HEK293 (cell line): ENCODE measurements around the gene MYOM3.

Source experiments
- CTCF ChIA-PET: fragments of 350-600 bp; formaldehyde crosslinking; extraction: SDS; loops from one replicate; lab custom pipeline; 2021; ENCODE audit warnings: antibody characterized with exemption; lab: Yijun Ruan, JAX
- POLR2A ChIA-PET: fragments of 300-600 bp; formaldehyde crosslinking; extraction: SDS; loops from one replicate; lab custom pipeline; 2020; ENCODE audit warnings: antibody characterized with exemption, inconsistent platforms; lab: Yijun Ruan, JAX
- H3K27ac ChIP-seq: fragments of 200-500 bp; sonication (Bioruptor generic); 2 replicates; pipeline ENCODE4 v1.5.1; 2014; ENCODE audit warnings: low read depth, low read length, control low read depth, inconsistent platforms; ENCODE audit errors: extremely low read depth
- H3K36me3 ChIP-seq, 2 experiments: fragments of 200-500 bp in 1 of 2; sonication (Bioruptor generic) in 1 of 2; 1 replicate in 1 of 2; 2 replicates in 1 of 2; pipeline ENCODE4 v1.5.1; 2014 to 2017; ENCODE audit warnings: inconsistent platforms in 2 of 2, low read length in 2 of 2; ENCODE audit not compliant: control insufficient read depth in 2 of 2, insufficient read depth in 1 of 2
- H3K4me1 ChIP-seq: fragments of 200-500 bp; sonication (Bioruptor generic); 2 replicates; pipeline ENCODE4 v1.5.1; 2014; ENCODE audit warnings: mild to moderate bottlenecking, low read length, inconsistent platforms; ENCODE audit not compliant: control insufficient read depth, insufficient read depth
- H3K4me3 ChIP-seq: 2 replicates; pipeline ENCODE4 v1.5.1; 2011; ENCODE audit warnings: low read depth, mild to moderate bottlenecking, control low read depth, low read length, moderate library complexity
- H3K9me3 ChIP-seq: fragments of 200-500 bp; sonication (Bioruptor generic); 2 replicates; pipeline ENCODE4 v1.5.1; 2014; ENCODE audit warnings: low read depth, low read length, inconsistent platforms; ENCODE audit not compliant: control insufficient read depth, insufficient read depth
- HOXD13 ChIP-seq: sonication (generic); formaldehyde crosslinking; IDR thresholded peaks from 2 replicates; pipeline ENCODE4 v1.8.0; 2022; ENCODE audit warnings: missing genetic modification reagents, borderline replicate concordance
- KLF1 ChIP-seq: fragments of 450-650 bp; formaldehyde crosslinking; IDR thresholded peaks from 2 replicates; pipeline ENCODE4 v1.5.1; 2016; ENCODE audit warnings: missing biosample characterization, missing genetic modification characterization
- KLF8 ChIP-seq: fragments of 450-650 bp; formaldehyde crosslinking; IDR thresholded peaks from 2 replicates; pipeline ENCODE4 v1.5.1; 2016; ENCODE audit warnings: missing biosample characterization, missing genetic modification characterization
- MZF1 ChIP-seq: fragments of 450-650 bp; formaldehyde crosslinking; IDR thresholded peaks from 2 replicates; pipeline ENCODE4 v1.5.1; 2017; ENCODE audit warnings: missing biosample characterization, missing genetic modification characterization, borderline replicate concordance
- OSR2 ChIP-seq: fragments of 450-650 bp; formaldehyde crosslinking; IDR thresholded peaks from 2 replicates; pipeline ENCODE4 v1.5.1; 2016; ENCODE audit warnings: missing biosample characterization, missing genetic modification characterization
- PRDM6 ChIP-seq: fragments of 450-650 bp; formaldehyde crosslinking; IDR thresholded peaks from 2 replicates; pipeline ENCODE4 v1.5.1; 2017; ENCODE audit warnings: missing biosample characterization, missing genetic modification characterization
- REPIN1 ChIP-seq: fragments of 450-650 bp; formaldehyde crosslinking; IDR thresholded peaks from 2 replicates; pipeline ENCODE4 v1.5.1; 2017; ENCODE audit warnings: missing biosample characterization, missing genetic modification characterization, low read depth
- REST ChIP-seq: fragments of 450-650 bp; formaldehyde crosslinking; IDR thresholded peaks from 2 replicates; pipeline ENCODE4 v1.5.1; 2016; ENCODE audit warnings: missing biosample characterization, missing genetic modification characterization
- SETDB1 ChIP-seq: IDR thresholded peaks from one replicate; pipeline ENCODE4 v1.6.1; 2017; ENCODE audit warnings: mild to moderate bottlenecking, low read length, moderate library complexity, mixed read lengths; ENCODE audit not compliant: insufficient read length
- YY1 ChIP-seq: fragments of 450-650 bp; formaldehyde crosslinking; IDR thresholded peaks from 2 replicates; pipeline ENCODE4 v1.5.1; 2018; ENCODE audit warnings: missing biosample characterization, missing genetic modification characterization
- ZBTB1 ChIP-seq: fragments of 450-650 bp; formaldehyde crosslinking; IDR thresholded peaks from 2 replicates; pipeline ENCODE4 v1.5.1; 2016; ENCODE audit warnings: missing biosample characterization, missing genetic modification characterization
- ZNF121 ChIP-seq: fragments of 450-650 bp; formaldehyde crosslinking; IDR thresholded peaks from 2 replicates; pipeline ENCODE4 v1.5.1; 2016; ENCODE audit warnings: missing biosample characterization, missing genetic modification characterization
- ZNF2 ChIP-seq: fragments of 450-650 bp; formaldehyde crosslinking; IDR thresholded peaks from 2 replicates; pipeline ENCODE4 v1.5.1; 2016; ENCODE audit warnings: missing biosample characterization, missing genetic modification characterization
- ZNF248 ChIP-seq: fragments of 450-650 bp; formaldehyde crosslinking; IDR thresholded peaks from 2 replicates; pipeline ENCODE4 v1.5.1; 2017; ENCODE audit warnings: missing biosample characterization, missing genetic modification characterization
- ZNF341 ChIP-seq: fragments of 450-650 bp; formaldehyde crosslinking; IDR thresholded peaks from 2 replicates; pipeline ENCODE4; 2016; ENCODE audit warnings: low read depth, missing biosample characterization, missing genetic modification characterization
- ZNF354C ChIP-seq: fragments of 450-650 bp; formaldehyde crosslinking; IDR thresholded peaks from 2 replicates; pipeline ENCODE4 v1.5.1; 2016; ENCODE audit warnings: missing biosample characterization, missing genetic modification characterization, low read depth, borderline replicate concordance
- ZNF501 ChIP-seq: fragments of 450-650 bp; formaldehyde crosslinking; IDR thresholded peaks from 2 replicates; pipeline ENCODE4 v1.5.1; 2016; ENCODE audit warnings: missing biosample characterization, missing genetic modification characterization
- ZNF510 ChIP-seq: fragments of 450-650 bp; formaldehyde crosslinking; IDR thresholded peaks from 2 replicates; pipeline ENCODE4 v1.5.1; 2018; ENCODE audit warnings: mild to moderate bottlenecking, missing genetic modification characterization, missing biosample characterization; ENCODE audit not compliant: insufficient replicate concordance
- ZNF555 ChIP-seq: fragments of 450-650 bp; formaldehyde crosslinking; conservative IDR thresholded peaks from 2 replicates; pipeline ENCODE4 v1.5.1; 2017; ENCODE audit warnings: missing biosample characterization, mild to moderate bottlenecking, missing genetic modification characterization, inconsistent platforms
- ZNF660 ChIP-seq: fragments of 450-650 bp; IDR thresholded peaks from 2 replicates; pipeline ENCODE4 v1.5.1; 2018; ENCODE audit warnings: missing biosample characterization, mild to moderate bottlenecking, missing genetic modification characterization
- ZNF664 ChIP-seq: fragments of 450-650 bp; formaldehyde crosslinking; IDR thresholded peaks from 2 replicates; pipeline ENCODE4 v1.5.1; 2016; ENCODE audit warnings: missing biosample characterization, missing genetic modification characterization
- ZNF670 ChIP-seq: fragments of 450-650 bp; formaldehyde crosslinking; IDR thresholded peaks from 2 replicates; pipeline ENCODE4 v1.5.1; 2016; ENCODE audit warnings: missing biosample characterization, missing genetic modification characterization, low read depth
- ZNF701 ChIP-seq: fragments of 450-650 bp; formaldehyde crosslinking; IDR thresholded peaks from 2 replicates; pipeline ENCODE4 v1.5.1; 2016; ENCODE audit warnings: missing biosample characterization, missing genetic modification characterization
- TF ChIP-seq, protein P1 (sequence below): fragments of 450-650 bp; formaldehyde crosslinking; IDR thresholded peaks from 2 replicates; pipeline ENCODE4 v1.5.1; 2017; ENCODE audit warnings: missing biosample characterization, missing genetic modification characterization
- TF ChIP-seq, protein P2 (sequence below): fragments of 450-650 bp; formaldehyde crosslinking; IDR thresholded peaks from 2 replicates; pipeline ENCODE4 v1.5.1; 2016; ENCODE audit warnings: missing biosample characterization, missing genetic modification characterization

The MYOM3 gene

DNA sequence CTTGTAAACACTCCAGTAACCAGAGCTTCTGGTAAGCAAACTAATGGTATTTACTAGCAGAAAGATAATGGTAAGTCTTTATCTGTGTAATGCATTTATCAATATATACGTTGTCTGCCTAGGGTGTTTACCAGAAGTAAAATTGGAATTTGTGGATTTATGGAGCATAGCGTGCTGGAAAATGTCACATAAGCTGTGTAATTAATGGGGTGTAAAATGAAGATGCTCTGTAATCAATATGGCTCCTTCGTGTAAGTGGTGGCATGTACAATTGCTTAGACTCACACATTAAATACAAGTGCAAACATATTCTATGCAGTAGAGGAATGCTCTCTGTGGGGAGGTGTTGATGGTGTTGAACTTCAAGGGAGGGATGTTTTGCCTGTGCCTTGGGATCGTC, 69.6 kb downstream of the MYOM3 start (continued):
- TF ChIP-seq ZNF121, result no peak
- TF ChIP-seq ZNF660, result no peak
- TF ChIP-seq ZNF341 (tag by site-specific recombination), result no peak
- TF ChIP-seq OSR2 (tag by site-specific recombination), result peak; percentile 52; the same call in 1 of the 2 replicates
- 0 out of 2 replicates have a peak, but pooled peaks have one; percentile 20 for TF ChIP-seq MZF1 (tag by site-specific recombination)
- no peak for TF ChIP-seq REST (tag by site-specific recombination)
- TF ChIP-seq KLF8 (tag by site-specific recombination), result no peak
- TF ChIP-seq ZNF354C (tag by site-specific recombination), result no peak
- peak; percentile 61 for TF ChIP-seq PRDM6 (tag by site-specific recombination)
- TF ChIP-seq ZNF510 (tag by site-specific recombination), result no peak
- TF ChIP-seq ZNF701 (tag by site-specific recombination), result no peak
- TF ChIP-seq ZNF2 (tag by site-specific recombination), result no peak
- TF ChIP-seq SETDB1, result no peak
- TF ChIP-seq, protein P1, sequence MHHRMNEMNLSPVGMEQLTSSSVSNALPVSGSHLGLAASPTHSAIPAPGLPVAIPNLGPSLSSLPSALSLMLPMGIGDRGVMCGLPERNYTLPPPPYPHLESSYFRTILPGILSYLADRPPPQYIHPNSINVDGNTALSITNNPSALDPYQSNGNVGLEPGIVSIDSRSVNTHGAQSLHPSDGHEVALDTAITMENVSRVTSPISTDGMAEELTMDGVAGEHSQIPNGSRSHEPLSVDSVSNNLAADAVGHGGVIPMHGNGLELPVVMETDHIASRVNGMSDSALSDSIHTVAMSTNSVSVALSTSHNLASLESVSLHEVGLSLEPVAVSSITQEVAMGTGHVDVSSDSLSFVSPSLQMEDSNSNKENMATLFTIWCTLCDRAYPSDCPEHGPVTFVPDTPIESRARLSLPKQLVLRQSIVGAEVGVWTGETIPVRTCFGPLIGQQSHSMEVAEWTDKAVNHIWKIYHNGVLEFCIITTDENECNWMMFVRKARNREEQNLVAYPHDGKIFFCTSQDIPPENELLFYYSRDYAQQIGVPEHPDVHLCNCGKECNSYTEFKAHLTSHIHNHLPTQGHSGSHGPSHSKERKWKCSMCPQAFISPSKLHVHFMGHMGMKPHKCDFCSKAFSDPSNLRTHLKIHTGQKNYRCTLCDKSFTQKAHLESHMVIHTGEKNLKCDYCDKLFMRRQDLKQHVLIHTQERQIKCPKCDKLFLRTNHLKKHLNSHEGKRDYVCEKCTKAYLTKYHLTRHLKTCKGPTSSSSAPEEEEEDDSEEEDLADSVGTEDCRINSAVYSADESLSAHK (tag by site-specific recombination), result no peak
- TF ChIP-seq HOXD13 (CRISPR knock-in tag), result no peak
- no peak for TF ChIP-seq ZNF248 (tag by site-specific recombination)

DNA sequence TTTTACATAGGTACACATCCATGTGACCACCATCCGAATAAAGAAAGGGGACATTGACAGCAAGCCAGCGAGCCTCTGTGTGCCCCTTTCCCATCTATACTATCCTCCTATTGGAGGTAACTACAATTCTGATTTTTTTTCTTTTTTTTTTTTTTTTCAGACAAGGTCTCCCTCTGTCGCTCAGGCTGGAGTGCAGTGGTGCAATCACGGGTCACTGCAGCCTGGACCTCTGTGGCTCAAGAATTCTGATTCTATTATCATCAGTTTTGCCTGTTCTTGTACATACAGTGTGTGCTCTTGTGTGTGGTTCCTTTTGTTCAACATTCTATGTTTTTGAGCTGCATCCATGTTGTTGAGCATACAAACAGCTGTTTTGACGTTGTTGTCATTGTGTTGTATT, 75.8 kb downstream of the MYOM3 start:
- CTCF ChIA-PET, result interaction anchor here (0.7 to 1.1 kb wide), 2 partner anchors 122 to 166 kb away, joined by 3 read pairs; no protein-coding TSS in a partner anchor

More for the DNA sequence above, 75.8 kb downstream of the MYOM3 start:
- POLR2A ChIA-PET, result interaction anchor here (0.6 kb wide), 1 partner anchor 8 kb away, joined by 4 read pairs; no protein-coding TSS in a partner anchor
- H3K4me1 ChIP-seq, result no peaks in the 10 kb centered on the region
- H3K27ac ChIP-seq, result no peak overlapping the region
- TF ChIP-seq, protein P2, sequence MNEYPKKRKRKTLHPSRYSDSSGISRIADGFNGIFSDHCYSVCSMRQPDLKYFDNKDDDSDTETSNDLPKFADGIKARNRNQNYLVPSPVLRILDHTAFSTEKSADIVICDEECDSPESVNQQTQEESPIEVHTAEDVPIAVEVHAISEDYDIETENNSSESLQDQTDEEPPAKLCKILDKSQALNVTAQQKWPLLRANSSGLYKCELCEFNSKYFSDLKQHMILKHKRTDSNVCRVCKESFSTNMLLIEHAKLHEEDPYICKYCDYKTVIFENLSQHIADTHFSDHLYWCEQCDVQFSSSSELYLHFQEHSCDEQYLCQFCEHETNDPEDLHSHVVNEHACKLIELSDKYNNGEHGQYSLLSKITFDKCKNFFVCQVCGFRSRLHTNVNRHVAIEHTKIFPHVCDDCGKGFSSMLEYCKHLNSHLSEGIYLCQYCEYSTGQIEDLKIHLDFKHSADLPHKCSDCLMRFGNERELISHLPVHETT (tag by site-specific recombination), result no peak
- TF ChIP-seq, protein P1 (tag by site-specific recombination), result no peak
- TF ChIP-seq ZNF664 (tag by site-specific recombination) (no peak), ZNF555 (tag by site-specific recombination) (no peak), ZNF670 (tag by site-specific recombination) (no peak), YY1 (no peak), ZNF501 (tag by site-specific recombination) (no peak), KLF1 (tag by site-specific recombination) (no peak), ZNF121 (no peak), ZBTB1 (no peak), REPIN1 (no peak)
- H3K4me3 ChIP-seq, result no peak overlapping the region
- H3K36me3 ChIP-seq, result no peaks in the 10 kb centered on the region
- H3K9me3 ChIP-seq, result no peaks in the 10 kb centered on the region
